ENCODE results near the gene NEO1. TPM values are rescaled to one million over a fixed set of nuclear protein-coding genes. Genes with fewer than 3 reads are reported as not detected.

Gene NEO1
- polyA plus RNA-seq, 1 donor (not counting 4 experiments of a cell fraction or from before 2014, with no cell fraction given): 4.4 TPM

GRCh38 chr15:73313861-73314260 is 261.6 kb downstream of the NEO1 start:
- Histone ChIP-seq H3K4me3 (ENCODE audit: control insufficient read depth in 2 of 3, extremely low read depth in 1 of 3, insufficient read depth in 2 of 3, low read depth in 1 of 3, low read length in 3 of 3) (no peak overlapping the region), H3K9me1 (ENCODE audit: control insufficient read depth, extremely low read depth, insufficient read depth, low read length) (no peaks in the 10 kb centered on the region), H3K79me2 (ENCODE audit: control insufficient read depth, insufficient read depth, low read length) (no peaks in the 10 kb centered on the region), H3K27me3 (ENCODE audit: control insufficient read depth, extremely low read depth, insufficient read depth, low read length) (peaks cover 9% of the 10 kb centered on the region), H3K9ac (ENCODE audit: control insufficient read depth, extremely low read depth, insufficient read depth, low read length) (no peak overlapping the region), H3K36me3 (ENCODE audit: control insufficient read depth in 2 of 2, extremely low read depth in 1 of 2, insufficient read depth in 2 of 2, low read length in 2 of 2) (no peaks in the 10 kb centered on the region), H3K4me2 (ENCODE audit: control insufficient read depth, extremely low read depth, insufficient read depth, low read depth, low read length) (no peak overlapping the region), H3K27ac (ENCODE audit: control insufficient read depth, insufficient read depth, low read length) (no peak overlapping the region), H2AFZ (ENCODE audit: control insufficient read depth, low read length) (no peak overlapping the region), H4K20me1 (ENCODE audit: control insufficient read depth, extremely low read depth, insufficient read depth, low read length) (no peaks in the 10 kb centered on the region), H3K9me3 (ENCODE audit: control insufficient read depth, low read depth, low read length) (no peaks in the 10 kb centered on the region), H3K4me1 (ENCODE audit: control insufficient read depth, extremely low read depth, insufficient read depth, low read length) (no peaks in the 10 kb centered on the region)
- TF ChIP-seq CTCF (optimal IDR thresholded peaks at IDR 0.05 in 1 of 3, IDR thresholded peaks at IDR 0.05 in 1 of 3, conservative IDR thresholded peaks at IDR 0.05 in 1 of 3; ENCODE audit: extremely low read depth in 1 of 3, insufficient read depth in 2 of 3, low read length in 3 of 3): no peak
- no peak for TF ChIP-seq EZH2 (IDR thresholded peaks at IDR 0.05; ENCODE audit: low read length)
- DNase-seq (ENCODE audit: low read depth, low spot score) (no peak), FAIRE-seq (no peak)
- dilution Hi-C loops (cut with MboI; ENCODE audit: extremely low pct_ligation_motif_present, low sequenced_read_pairs): no loop called here

- no peak overlapping the region for H3K27ac ChIP-seq (ENCODE audit: control insufficient read depth, insufficient read depth, low read length)
- no peaks in the 10 kb centered on the region for H3K9me1 ChIP-seq (ENCODE audit: control insufficient read depth, extremely low read depth, insufficient read depth, low read length)
- H3K9me3 ChIP-seq (ENCODE audit: control insufficient read depth, low read depth, low read length): no peaks in the 10 kb centered on the region
- no peaks in the 10 kb centered on the region for H3K4me1 ChIP-seq (ENCODE audit: control insufficient read depth, extremely low read depth, insufficient read depth, low read length)
- H3K36me3 ChIP-seq (ENCODE audit: control insufficient read depth in 2 of 2, extremely low read depth in 1 of 2, insufficient read depth in 2 of 2, low read length in 2 of 2): no peaks in the 10 kb centered on the region
- H3K27me3 ChIP-seq (ENCODE audit: control insufficient read depth, extremely low read depth, insufficient read depth, low read length): peaks cover 16% of the 10 kb centered on the region
- no peak for TF ChIP-seq CTCF (optimal IDR thresholded peaks at IDR 0.05 in 1 of 3, IDR thresholded peaks at IDR 0.05 in 1 of 3, conservative IDR thresholded peaks at IDR 0.05 in 1 of 3; ENCODE audit: extremely low read depth in 1 of 3, insufficient read depth in 2 of 3, low read length in 3 of 3)
- no peak for TF ChIP-seq EZH2 (IDR thresholded peaks at IDR 0.05; ENCODE audit: low read length)
- H3K79me2 ChIP-seq (ENCODE audit: control insufficient read depth, insufficient read depth, low read length): no peaks in the 10 kb centered on the region
- FAIRE-seq: no peak
- no peaks in the 10 kb centered on the region for H4K20me1 ChIP-seq (ENCODE audit: control insufficient read depth, extremely low read depth, insufficient read depth, low read length)
- H2AFZ ChIP-seq (ENCODE audit: control insufficient read depth, low read length): no peak overlapping the region
- dilution Hi-C loops (cut with MboI; ENCODE audit: extremely low pct_ligation_motif_present, low sequenced_read_pairs): no loop called here
- H3K4me2 ChIP-seq (ENCODE audit: control insufficient read depth, extremely low read depth, insufficient read depth, low read depth, low read length): no peak overlapping the region
- no peak overlapping the region for H3K9ac ChIP-seq (ENCODE audit: control insufficient read depth, extremely low read depth, insufficient read depth, low read length)
- H3K4me3 ChIP-seq (ENCODE audit: control insufficient read depth in 2 of 3, extremely low read depth in 1 of 3, insufficient read depth in 2 of 3, low read depth in 1 of 3, low read length in 3 of 3): no peak overlapping the region
- DNase-seq (ENCODE audit: low read depth, low spot score): no peak
Measured at GRCh38 chr15:73317651-73318462, 265.6 kb downstream of the NEO1 start.

Data from keratinocyte (primary cell).